ENCODE data around the gene RPL18. TPM values are rescaled to one million over a fixed set of nuclear protein-coding genes. Genes with fewer than 3 reads are reported as not detected.

RPL18 gene
- total RNA-seq: 1,000 to 10,000 TPM; 2,402 to 3,112 TPM

DNA sequence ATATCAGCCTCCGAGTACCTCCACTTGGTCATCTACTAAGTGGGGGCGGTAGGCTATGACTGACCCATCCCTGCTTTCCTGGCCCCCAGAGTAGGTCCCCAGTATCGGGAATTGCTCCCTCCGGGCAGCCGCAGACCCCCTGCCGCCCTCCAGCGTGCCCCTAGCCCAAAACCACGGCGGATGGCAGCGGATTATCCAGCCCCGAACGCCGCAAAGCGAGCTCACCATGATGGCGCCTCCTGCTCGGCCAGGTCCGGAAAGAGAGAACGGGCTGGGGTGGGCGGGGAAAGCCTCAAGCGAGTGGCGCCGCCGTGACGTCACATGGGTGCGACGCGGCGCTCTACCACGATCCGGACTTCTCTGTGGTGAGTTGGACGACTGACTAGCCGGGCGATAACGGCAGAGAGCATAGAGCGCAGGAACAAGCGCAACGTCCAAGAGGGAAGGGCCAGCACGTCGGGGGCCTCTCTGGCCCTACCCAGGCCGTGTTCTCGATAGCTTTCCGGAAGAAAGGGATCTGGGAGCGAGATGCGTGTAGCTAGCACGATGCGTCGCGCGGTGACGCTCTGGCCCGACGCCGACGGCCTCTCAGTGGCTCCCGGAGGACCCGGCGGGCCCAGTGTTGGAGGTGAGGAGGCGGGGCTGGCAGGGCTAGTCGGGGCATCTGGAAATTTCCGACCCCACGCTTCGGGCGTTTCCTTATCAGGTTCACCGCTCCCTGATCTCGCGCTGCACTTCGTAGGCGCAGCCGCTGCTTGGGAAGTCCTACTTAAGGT lies at the start of gene RPL18, which contains the start of gene SPHK2:
Gene RPL18, minus strand, starts transcription at position 263 of the 776 bp plus-strand sequence. Its CDS starts 35 bp downstream, at position 228.
Gene SPHK2, plus strand, starts transcription at position 591 of the 776 bp plus-strand sequence. CDS start 1,009 bp downstream, outside the sequence.
- H3K27me3 ChIP-seq: no peaks in the 10 kb centered on the region
- H3K27ac ChIP-seq: peak within 1 kb of the TSS; percentile 86 to 94 (median 88)
- DNase-seq (peak; percentile 98 to 100 (median 98)), ATAC-seq (peak; percentile 91)
- TF ChIP-seq POLR2A (IDR thresholded peaks at IDR 0.05) (peak; percentile 85 to 96 (median 92)), CTCF (IDR thresholded peaks at IDR 0.05) (peak in 1 of 7 experiments; percentile 4)
- peaks cover 50% of the 10 kb centered on the region for H3K4me1 ChIP-seq
- WGBS, 2 donors: 0% methylated on average over 16 to 69 of the region's 69 CpGs
- peak within 1 kb of the TSS; percentile 71 to 81 for H3K4me3 ChIP-seq
- peaks cover 12 to 16% of the 10 kb centered on the region in 2 donors for H3K36me3 ChIP-seq (replicated peaks in 1 of 2; ENCODE audit: insufficient read depth in 1 of 2, low read depth in 2 of 2)
- H3K9me3 ChIP-seq: no peaks in the 10 kb centered on the region
- intact Hi-C loops (cut with DNase I): no loop called here

- DNase-seq (no peak), ATAC-seq (no peak)
- no peak overlapping the region for H3K4me3 ChIP-seq
- WGBS, 2 donors: 96 to 99% methylated on average over 2 of the region's 2 CpGs
- intact Hi-C loops (cut with DNase I): no loop called here
- H3K27ac ChIP-seq: no peak overlapping the region
- H3K27me3 ChIP-seq: no peaks in the 10 kb centered on the region
- TF ChIP-seq CTCF (IDR thresholded peaks at IDR 0.05) (no peak), POLR2A (IDR thresholded peaks at IDR 0.05) (no peak)
- H3K4me1 ChIP-seq: no peaks in the 10 kb centered on the region
- no peaks in the 10 kb centered on the region for H3K36me3 ChIP-seq (replicated peaks in 1 of 2; ENCODE audit: insufficient read depth in 1 of 2, low read depth in 2 of 2)
- no peaks in the 10 kb centered on the region for H3K9me3 ChIP-seq
Measured at GRCh38 chr19:48668761-48669160, 49.8 kb upstream of the RPL18 start.

- no peak for DNase-seq
- no peaks in the 10 kb centered on the region for H3K4me1 ChIP-seq
- intact Hi-C loops (cut with DNase I): no loop called here
- H3K27ac ChIP-seq: no peak overlapping the region
- H3K4me3 ChIP-seq: no peak overlapping the region
- H3K27me3 ChIP-seq: no peaks in the 10 kb centered on the region
- no peaks in the 10 kb centered on the region for H3K36me3 ChIP-seq (replicated peaks in 1 of 2; ENCODE audit: insufficient read depth in 1 of 2, low read depth in 2 of 2)
- TF ChIP-seq CTCF (IDR thresholded peaks at IDR 0.05) (no peak), POLR2A (IDR thresholded peaks at IDR 0.05) (no peak)
- 55% methylated on average over 3 of the region's 3 CpGs; no CpG with 5 or more reads in 1 of the 2 donors for WGBS, 2 donors
- ATAC-seq: no peak
- no peaks in the 10 kb centered on the region for H3K9me3 ChIP-seq
Measured at GRCh38 chr19:48668332-48668731, 49.4 kb upstream of the RPL18 start.

GRCh38 chr19:48665786-48666185 lies 46.8 kb upstream of the RPL18 start:
- ATAC-seq (no peak), DNase-seq (no peak)
- Histone ChIP-seq H3K27me3 (no peaks in the 10 kb centered on the region), H3K9me3 (no peaks in the 10 kb centered on the region), H3K4me1 (peaks cover 9% of the 10 kb centered on the region), H3K4me3 (no peak overlapping the region), H3K36me3 (replicated peaks in 1 of 2; ENCODE audit: insufficient read depth in 1 of 2, low read depth in 2 of 2) (no peaks in the 10 kb centered on the region), H3K27ac (no peak overlapping the region)
- WGBS, 2 donors: 61 to 71% methylated on average over 5 to 6 of the region's 6 CpGs
- TF ChIP-seq CTCF (IDR thresholded peaks at IDR 0.05) (no peak), POLR2A (IDR thresholded peaks at IDR 0.05) (no peak)
- intact Hi-C loops (cut with DNase I): no loop called here

Measured in body of pancreas (tissue), 4 donors.